ENCODE measurements around the gene PCSK5. TPM values are rescaled to one million over a fixed set of nuclear protein-coding genes. Genes with fewer than 3 reads are reported as not detected.

PCSK5 gene
- total and polyA plus RNA-seq, 5 donors = 2.6 to 7.6 (median 5.6) TPM

GRCh38 chr9:76159293-76159926 lies 268.9 kb downstream of the PCSK5 start:
- ATAC-seq (no peak), DNase-seq (no peak)
- H3K27ac ChIP-seq (ENCODE audit: low read length) = no peak overlapping the region
- H3K4me1 ChIP-seq (ENCODE audit: control insufficient read depth, insufficient read depth, low read length) = peaks cover 7% of the 10 kb centered on the region
- WGBS = 94% methylated on average over 11 of the region's 11 CpGs
- no peak overlapping the region for H3K4me3 ChIP-seq (ENCODE audit: low read length)
- no peaks in the 10 kb centered on the region for H3K27me3 ChIP-seq (ENCODE audit: control insufficient read depth, insufficient read depth)
- no peaks in the 10 kb centered on the region for H3K9me3 ChIP-seq (ENCODE audit: control insufficient read depth, low read length)
- intact Hi-C loops (cut with DNase I) = no loop called here

DNA sequence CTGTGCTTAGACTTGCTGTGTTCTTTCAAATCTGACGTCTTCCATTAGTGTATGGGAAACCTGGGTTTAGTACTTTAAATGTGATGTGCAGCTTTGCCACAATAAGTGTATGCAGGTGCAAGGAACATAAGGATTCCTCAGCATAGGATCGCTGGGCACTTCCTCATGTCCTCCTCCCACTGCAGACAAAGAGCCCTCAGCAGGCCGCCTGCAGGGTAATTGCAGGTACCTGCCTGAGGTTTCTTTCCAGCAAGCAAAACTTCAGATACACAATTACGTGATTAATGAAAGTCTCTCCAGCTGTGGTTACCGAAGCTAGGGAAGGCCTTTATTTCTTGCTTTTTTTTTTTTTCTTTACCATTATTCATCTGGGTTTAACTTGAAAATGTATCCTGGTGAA lies 270.6 kb downstream of the PCSK5 start:
- no peak for DNase-seq
- Histone ChIP-seq H3K27me3 (ENCODE audit: control insufficient read depth, insufficient read depth) (no peaks in the 10 kb centered on the region), H3K9me3 (ENCODE audit: control insufficient read depth, low read length) (no peaks in the 10 kb centered on the region), H3K27ac (ENCODE audit: low read length) (no peak overlapping the region), H3K4me1 (ENCODE audit: control insufficient read depth, insufficient read depth, low read length) (peaks cover 7% of the 10 kb centered on the region), H3K4me3 (ENCODE audit: low read length) (no peak overlapping the region)
- intact Hi-C loops (cut with DNase I) = no loop called here
- no peak for ATAC-seq
- 52% methylated on average over 5 of the region's 5 CpGs for WGBS

DNA sequence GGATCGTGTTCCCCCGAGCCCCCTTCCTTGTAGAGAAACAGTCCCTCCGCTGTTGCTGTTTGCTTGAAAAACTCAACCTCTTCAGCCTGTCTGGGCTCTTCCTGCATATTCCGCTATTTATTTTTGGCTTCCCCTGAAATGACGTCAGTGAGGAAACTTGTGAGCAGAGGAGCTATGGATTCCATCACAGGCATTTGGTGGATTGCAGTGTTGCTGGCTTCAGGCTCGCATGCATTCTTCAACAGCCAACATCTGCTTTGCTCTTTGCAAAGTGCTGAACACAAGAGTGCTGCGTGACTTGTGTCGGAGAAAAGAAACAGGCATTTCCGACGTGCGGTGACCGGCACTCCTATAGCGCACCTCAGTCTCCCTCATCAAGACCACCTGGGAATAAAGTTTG lies 271.1 kb downstream of the PCSK5 start:
- DNase-seq = peak; percentile 29 to 57 (median 50)
- H3K27ac ChIP-seq (ENCODE audit: low read length) = no peak overlapping the region
- 37% methylated on average over 13 of the region's 13 CpGs for WGBS
- H3K4me3 ChIP-seq (ENCODE audit: low read length) = no peak overlapping the region
- H3K27me3 ChIP-seq (ENCODE audit: control insufficient read depth, insufficient read depth) = no peaks in the 10 kb centered on the region
- peak; percentile 73 to 80 for ATAC-seq
- intact Hi-C loops (cut with DNase I) = no loop called here
- no peaks in the 10 kb centered on the region for H3K9me3 ChIP-seq (ENCODE audit: control insufficient read depth, low read length)
- peaks cover 7% of the 10 kb centered on the region for H3K4me1 ChIP-seq (ENCODE audit: control insufficient read depth, insufficient read depth, low read length)

- no peak overlapping the region for H3K27ac ChIP-seq (ENCODE audit: low read length)
- H3K27me3 ChIP-seq (ENCODE audit: control insufficient read depth, insufficient read depth) = no peaks in the 10 kb centered on the region
- ATAC-seq (peak; percentile 41 to 44), DNase-seq (peak in 2 of 3 donors; percentile 58 to 60)
- peaks cover 7% of the 10 kb centered on the region for H3K4me1 ChIP-seq (ENCODE audit: control insufficient read depth, insufficient read depth, low read length)
- H3K9me3 ChIP-seq (ENCODE audit: control insufficient read depth, low read length) = no peaks in the 10 kb centered on the region
- intact Hi-C loops (cut with DNase I) = no loop called here
- no peak overlapping the region for H3K4me3 ChIP-seq (ENCODE audit: low read length)
- 52% methylated on average over 4 of the region's 4 CpGs for WGBS
Observed at GRCh38 chr9:76162086-76162730, 271.7 kb downstream of the PCSK5 start.

- Histone ChIP-seq H3K9me3 (ENCODE audit: control insufficient read depth, low read length) (no peaks in the 10 kb centered on the region), H3K4me3 (ENCODE audit: low read length) (no peak overlapping the region), H3K27ac (ENCODE audit: low read length) (no peak overlapping the region), H3K4me1 (ENCODE audit: control insufficient read depth, insufficient read depth, low read length) (peaks cover 7% of the 10 kb centered on the region), H3K27me3 (ENCODE audit: control insufficient read depth, insufficient read depth) (no peaks in the 10 kb centered on the region)
- 49% methylated on average over 11 of the region's 11 CpGs for WGBS
- intact Hi-C loops (cut with DNase I) = no loop called here
- ATAC-seq (peak; percentile 35 to 64), DNase-seq (peak in 2 of 3 donors; percentile 37 to 57)
Observed at GRCh38 chr9:76162751-76163500, 272.5 kb downstream of the PCSK5 start.

DNA sequence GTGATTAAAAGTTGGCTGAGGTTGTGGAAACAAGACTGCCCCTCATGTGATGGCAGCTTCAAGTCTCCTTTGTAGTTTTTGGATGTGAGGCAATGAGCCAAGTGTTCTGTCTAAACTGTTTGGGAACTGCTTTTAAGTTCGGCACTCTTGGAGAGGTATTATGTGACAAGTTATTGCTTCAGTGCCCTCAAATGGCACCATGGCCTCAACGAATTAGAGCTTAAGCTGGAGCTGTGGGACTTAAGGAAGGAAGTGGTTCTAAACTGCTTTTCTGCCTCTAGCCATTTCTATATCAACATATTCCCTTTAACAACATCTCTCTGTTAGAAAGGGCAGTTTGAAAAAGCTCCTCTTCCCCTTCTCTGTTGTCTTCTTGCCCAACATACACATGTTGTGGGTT lies 276.1 kb downstream of the PCSK5 start:
- WGBS = 53% methylated on average over 2 of the region's 2 CpGs
- intact Hi-C loops (cut with DNase I) = no loop called here
- DNase-seq = no peak
- Histone ChIP-seq H3K27me3 (ENCODE audit: control insufficient read depth, insufficient read depth) (no peaks in the 10 kb centered on the region), H3K4me1 (ENCODE audit: control insufficient read depth, insufficient read depth, low read length) (peaks cover 5% of the 10 kb centered on the region), H3K9me3 (ENCODE audit: control insufficient read depth, low read length) (no peaks in the 10 kb centered on the region), H3K27ac (ENCODE audit: low read length) (no peak overlapping the region), H3K4me3 (ENCODE audit: low read length) (no peak overlapping the region)
- ATAC-seq = no peak

- intact Hi-C loops (cut with DNase I) = no loop called here
Observed at GRCh38 chr9:76176171-76176570, 285.7 kb downstream of the PCSK5 start.

GRCh38 chr9:76177931-76178330 lies 287.5 kb downstream of the PCSK5 start:
- ATAC-seq = peak in 1 of 2 donors; percentile 57
- H3K27me3 ChIP-seq (ENCODE audit: control insufficient read depth, insufficient read depth) = no peaks in the 10 kb centered on the region
- H3K9me3 ChIP-seq (ENCODE audit: control insufficient read depth, low read length) = no peaks in the 10 kb centered on the region
- H3K4me3 ChIP-seq (ENCODE audit: low read length) = no peak overlapping the region
- intact Hi-C loops (cut with DNase I) = no loop called here
- no peak for DNase-seq
- no peak overlapping the region for H3K27ac ChIP-seq (ENCODE audit: low read length)
- 57% methylated on average over 5 of the region's 5 CpGs for WGBS
- H3K4me1 ChIP-seq (ENCODE audit: control insufficient read depth, insufficient read depth, low read length) = peaks cover 4% of the 10 kb centered on the region

More at GRCh38 chr9:76176171-76176570, 285.7 kb downstream of the PCSK5 start:
- 93% methylated on average over 1 of the region's 1 CpG for whole genome bisulfite sequencing
- H3K4me1 ChIP-seq (ENCODE audit: control insufficient read depth, insufficient read depth, low read length) = peaks cover 3% of the 10 kb centered on the region
- H3K27ac ChIP-seq (ENCODE audit: low read length) = no peak overlapping the region
- no peak for ATAC-seq
- no peaks in the 10 kb centered on the region for H3K27me3 ChIP-seq (ENCODE audit: control insufficient read depth, insufficient read depth)
- no peak for DNase-seq
- no peaks in the 10 kb centered on the region for H3K9me3 ChIP-seq (ENCODE audit: control insufficient read depth, low read length)
- no peak overlapping the region for H3K4me3 ChIP-seq (ENCODE audit: low read length)

GRCh38 chr9:76180541-76180940 lies 290.1 kb downstream of the PCSK5 start:
- Histone ChIP-seq H3K27me3 (ENCODE audit: control insufficient read depth, insufficient read depth) (no peaks in the 10 kb centered on the region), H3K27ac (ENCODE audit: low read length) (no peak overlapping the region), H3K9me3 (ENCODE audit: control insufficient read depth, low read length) (no peaks in the 10 kb centered on the region), H3K4me3 (ENCODE audit: low read length) (no peak overlapping the region), H3K4me1 (ENCODE audit: control insufficient read depth, insufficient read depth, low read length) (peaks cover 4% of the 10 kb centered on the region)
- intact Hi-C loops (cut with DNase I) = no loop called here
- ATAC-seq = peak in 1 of 2 donors; percentile 38
- 58% methylated on average over 3 of the region's 3 CpGs for WGBS
- no peak for DNase-seq

- no peaks in the 10 kb centered on the region for H3K9me3 ChIP-seq (ENCODE audit: control insufficient read depth, low read length)
- H3K27me3 ChIP-seq (ENCODE audit: control insufficient read depth, insufficient read depth) = no peaks in the 10 kb centered on the region
- 75% methylated on average over 5 of the region's 5 CpGs for WGBS
- H3K4me3 ChIP-seq (ENCODE audit: low read length) = no peak overlapping the region
- intact Hi-C loops (cut with DNase I) = no loop called here
- ATAC-seq (no peak), DNase-seq (no peak)
- H3K4me1 ChIP-seq (ENCODE audit: control insufficient read depth, insufficient read depth, low read length) = peaks cover 4% of the 10 kb centered on the region
- no peak overlapping the region for H3K27ac ChIP-seq (ENCODE audit: low read length)
Observed at GRCh38 chr9:76181020-76181641, 290.7 kb downstream of the PCSK5 start.

DNA sequence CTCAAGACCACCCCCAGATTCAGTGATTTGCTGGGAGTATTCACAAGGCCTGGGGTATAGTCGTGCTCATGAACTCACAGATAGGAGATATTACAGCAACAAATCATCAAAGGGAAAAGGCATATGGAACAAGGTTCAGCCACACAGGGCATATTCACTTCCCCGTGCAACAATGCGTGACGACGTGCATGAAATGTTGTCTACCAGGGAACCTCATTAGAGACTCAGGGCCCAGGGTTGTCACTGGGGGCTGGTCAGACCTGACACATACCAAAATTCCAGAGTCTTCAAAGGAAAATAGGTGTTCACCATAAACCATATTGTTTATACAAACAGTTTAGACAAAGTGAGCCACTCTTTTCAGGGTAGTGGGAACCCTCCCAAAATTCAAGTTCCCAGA lies 291.3 kb downstream of the PCSK5 start:
- Histone ChIP-seq H3K27me3 (ENCODE audit: control insufficient read depth, insufficient read depth) (no peaks in the 10 kb centered on the region), H3K9me3 (ENCODE audit: control insufficient read depth, low read length) (no peaks in the 10 kb centered on the region), H3K27ac (ENCODE audit: low read length) (no peak overlapping the region), H3K4me3 (ENCODE audit: low read length) (no peak overlapping the region), H3K4me1 (ENCODE audit: control insufficient read depth, insufficient read depth, low read length) (peaks cover 4% of the 10 kb centered on the region)
- no peak for DNase-seq
- ATAC-seq = no peak
- 95% methylated on average over 5 of the region's 5 CpGs for WGBS
- intact Hi-C loops (cut with DNase I) = no loop called here

Measured in right cardiac atrium (tissue), 5 donors.